GM12892 (cell line): ENCODE measurements around the gene MFNG.

Experiments
- POLR2AphosphoS5 ChIP-seq: IDR thresholded peaks from 2 replicates; pipeline ENCODE4 v1.6.1; 2011; ENCODE audit warnings: low read depth, low read length, control low read depth
- TAF1 ChIP-seq: IDR thresholded peaks from 2 replicates; pipeline ENCODE4 v1.6.1; 2011; ENCODE audit warnings: low read depth, mild to moderate bottlenecking, control low read depth, low read length, borderline replicate concordance

DNA sequence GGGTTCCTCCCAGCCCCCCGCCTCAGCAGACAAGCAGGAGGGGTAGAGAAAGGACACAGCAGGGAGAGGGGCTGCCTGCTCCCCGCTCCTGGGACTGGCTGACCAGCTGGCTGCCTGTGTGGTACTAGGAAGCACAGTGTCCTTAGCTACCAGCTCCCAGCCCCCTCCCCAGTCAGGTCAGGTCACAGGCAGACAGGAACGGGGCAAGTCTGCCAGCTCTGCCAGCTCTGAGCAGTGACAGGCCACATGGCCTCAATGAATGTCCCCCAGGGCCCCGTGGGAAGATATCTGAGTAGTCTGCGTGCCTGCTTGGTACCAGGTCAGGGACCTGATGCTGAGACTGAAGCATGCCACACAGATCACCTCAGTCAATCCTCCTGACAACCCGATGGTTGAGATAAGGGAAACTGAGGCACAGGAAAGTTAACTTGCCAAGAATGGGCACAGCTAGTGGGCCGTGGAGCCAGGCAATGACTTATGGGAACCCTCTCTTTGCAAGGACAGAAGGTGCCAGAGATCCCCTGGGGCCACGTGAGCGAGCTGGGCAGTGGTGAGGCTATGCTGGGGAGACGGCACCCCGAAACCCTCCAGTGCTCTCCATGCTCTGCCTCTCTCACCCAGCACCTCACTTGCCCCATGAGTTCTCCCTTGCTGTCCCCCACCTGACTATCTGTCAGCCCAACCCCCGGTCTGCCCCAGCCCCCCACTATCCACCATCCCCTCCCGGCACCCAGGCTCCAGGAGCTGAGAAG lies 13.8 kb upstream of the MFNG start:
- TF ChIP-seq POLR2AphosphoS5 (no peak), TAF1 (no peak)
